Heart right ventricle (tissue), 16 donors: ENCODE data around the gene PSMA2. TPM values are rescaled to one million over a fixed set of nuclear protein-coding genes. Genes with fewer than 3 reads are reported as not detected.
"Not testable (repeated sequence)": the region's sequence is repeated elsewhere in the genome, so short reads cannot be mapped to it uniquely, and the experiment has no call there.

Source experiments
- ATAC-seq, 8 donors: fragments of 200-7000 bp; cut with Tn5 transposase; one replicate each; pipeline ENCODE4 v1.9.1; 2020; ENCODE audit warnings: mild to moderate bottlenecking in 8 of 8, moderate library complexity in 8 of 8, moderate number of reproducible peaks in 1 of 8
- DNase-seq, 2 donors: peaks; one replicate each; pipeline ENCODE4 v3.0.0-alpha.2; 2020
- H3K27ac ChIP-seq, 10 donors: fragments of 200-600 bp; sonication (generic) in 2 of 10; one replicate each; pipeline versions ENCODE4 v1.5.0 to v1.8.0; 2020 to 2022; ENCODE audit warnings: mild to moderate bottlenecking in 3 of 10
- H3K27me3 ChIP-seq, 7 donors: fragments of 200-600 bp; one replicate each; pipeline ENCODE4 v1.8.0; 2021 to 2022; ENCODE audit warnings: mild to moderate bottlenecking in 2 of 7
- H3K36me3 ChIP-seq, 9 donors: fragments of 200-600 bp; sonication (generic) in 1 of 9; one replicate each; pipeline versions ENCODE4 v1.5.0 to v1.8.0; 2020 to 2022; ENCODE audit warnings: mild to moderate bottlenecking in 2 of 9
- H3K4me1 ChIP-seq, 9 donors: fragments of 200-600 bp; sonication (generic) in 1 of 9; one replicate each; pipeline versions ENCODE4 v1.5.0 to v1.8.0; 2020 to 2022; ENCODE audit warnings: mild to moderate bottlenecking in 4 of 9
- H3K4me3 ChIP-seq, 10 donors: fragments of 200-600 bp; sonication (generic) in 2 of 10; one replicate each; pipeline versions ENCODE4 v1.5.0 to v1.8.0; 2020 to 2022; ENCODE audit warnings: mild to moderate bottlenecking in 7 of 10, moderate library complexity in 2 of 10
- H3K9me3 ChIP-seq, 11 donors: fragments of 200-600 bp in 10 of 11; sonication (generic) in 2 of 11; one replicate each; pipeline versions ENCODE4 v1.5.0 to v1.8.0; 2013 to 2022; ENCODE audit warnings: mild to moderate bottlenecking in 2 of 11, control low read depth in 1 of 11, moderate library complexity in 1 of 11
- CTCF ChIP-seq, 9 donors: fragments of 200-600 bp; sonication (generic) in 2 of 9; IDR thresholded peaks; one replicate each; pipeline versions ENCODE4 v1.5.0 to v1.8.0; 2021 to 2022; ENCODE audit warnings: antibody characterized with exemption in 9 of 9, mild to moderate bottlenecking in 5 of 9, moderate library complexity in 1 of 9
- WGBS, 2 donors: extraction: QIAGEN DNeasy Blood & Tissue Kit; methylation state at CpG; one replicate each; pipeline ENCODE4 v1.1.7; 2013; ENCODE audit warnings: inconsistent platforms in 1 of 2; 5-methylcytosine and 5-hydroxymethylcytosine counted together
- intact Hi-C, 10 donors: fragments of 100-400 bp; cut with DNase I; formaldehyde crosslinking; loops; one replicate each; pipeline versions ENCODE4 v1.11.1 to v1.14.2; 2022
- polyA plus RNA-seq, 2 donors: library from polyadenylated mRNA; stranded (reverse); fragments of 200-250 nt; gene quantifications; one replicate each; pipeline ENCODE4 v1.2.3, GENCODE V29; 2013
- total RNA-seq, 10 donors: library from RNA; stranded (reverse); fragmentation: NEBNext Ultra II Directional in 3 of 10; extraction: Animal tissue kit (Norgen Biotek cat#: 25700) in 3 of 10; gene quantifications; one replicate each; pipeline versions ENCODE4 v1.2.1 to v1.2.4, GENCODE V29; 2021 to 2023
- donor health status: Arrhythmogenic right ventricular cardiomyopathy.
- donor health status: ischemic (EF 13 %, LVEDD 7.1; RV severe dilation, severe dysfunction).
- donor health status: healthy with polysubstance abuse.
- donor health status: DM: no; HTN: yes; CAD: no.
- donor health status: DM: no; HTN: no; CAD: no.
- donor health status: ischemic (EF 25% LVEDD 6.9; RV normal size, moderate dysfunction).
- donor health status: ischemic (EF 25% LVEDD 5.7; RV mildly dilated, moderate dysfunction).
- donor health status: healthy.
- donor health status: DM: yes; HTN: yes; CAD: no.
- donor health status: Ischemic cardiomyopathy.
- donor health status: ischemic (EF 35%, LVEDD 5.7; RV mildly dilated, moderate dysfunction).
- donor health status: nonischemic (EF 11% LVEDD 7.7; RV severe dilation, severe dysfunction).
- donor health status: DM: yes; HTN: yes; CAD: no.
- donor health status: PGD.
- donor health status: ischemic (EF 29% LVEDD 5.4; RV normal size, mild dysfunction).
- donor health status: nonischemic (EF 23%, LVEDD 6.1; RV moderate dilation, normal function).

Gene PSMA2
- total and polyA plus RNA-seq, 12 donors: 32.4 to 154 (median 77.1) TPM

- Histone ChIP-seq H3K27me3 (no peaks in the 10 kb centered on the region), H3K4me3 (peak overlapping the region in 1 of 10 donors; percentile 75), H3K36me3 (no peaks in the 10 kb centered on the region), H3K9me3 (no peaks in the 10 kb centered on the region), H3K4me1 (peaks cover 0 to 21% (median 6%) of the 10 kb centered on the region in 9 donors), H3K27ac (no peak overlapping the region)
- DNase-seq (no peak), ATAC-seq (no peak)
- no peak for TF ChIP-seq CTCF (IDR thresholded peaks at IDR 0.05)
- intact Hi-C loops: no loop called here
Measured at GRCh38 chr7:42886893-42887505, 45.0 kb downstream of the PSMA2 start.

GRCh38 chr7:42886129-42886528 lies 45.8 kb downstream of the PSMA2 start:
- Histone ChIP-seq H3K27ac (no peak overlapping the region), H3K36me3 (no peaks in the 10 kb centered on the region), H3K27me3 (no peaks in the 10 kb centered on the region), H3K4me1 (peaks cover 0 to 21% (median 6%) of the 10 kb centered on the region in 9 donors), H3K4me3 (no peak overlapping the region), H3K9me3 (no peaks in the 10 kb centered on the region)
- no peak for DNase-seq
- TF ChIP-seq CTCF (IDR thresholded peaks at IDR 0.05): peak in 4 of 9 donors; percentile 16 to 39 (median 32)
- no peak for ATAC-seq
- intact Hi-C loops: no loop called here
- WGBS, 2 donors: 87 to 89% methylated on average over 2 of the region's 2 CpGs

GRCh38 chr7:42885183-42885582 lies 46.8 kb downstream of the PSMA2 start:
- H3K9me3 ChIP-seq, H3K27ac ChIP-seq, DNase-seq, H3K27me3 ChIP-seq, intact Hi-C loops, ATAC-seq, H3K36me3 ChIP-seq, H3K4me3 ChIP-seq: not testable (repeated sequence)
- WGBS, 2 donors: 93 to 94% methylated on average over 8 of the region's 8 CpGs
- peaks cover 0 to 21% (median 6%) of the 10 kb centered on the region in 9 donors for H3K4me1 ChIP-seq

- ATAC-seq (peak in 5 of 8 donors; percentile 33 to 69 (median 64)), DNase-seq (peak; percentile 18 to 37)
- WGBS, 2 donors: 73 to 87% methylated on average over 6 of the region's 6 CpGs
- no peak for TF ChIP-seq CTCF (IDR thresholded peaks at IDR 0.05)
- H3K27ac ChIP-seq: no peak overlapping the region
- H3K36me3 ChIP-seq: no peaks in the 10 kb centered on the region
- no peak overlapping the region for H3K4me3 ChIP-seq
- no peaks in the 10 kb centered on the region for H3K9me3 ChIP-seq
- peaks cover 0 to 13% (median 3%) of the 10 kb centered on the region in 9 donors for H3K4me1 ChIP-seq
- H3K27me3 ChIP-seq: no peaks in the 10 kb centered on the region
- intact Hi-C loops: no loop called here
Measured at GRCh38 chr7:42883950-42884349, 48.0 kb downstream of the PSMA2 start.

GRCh38 chr7:42880392-42880791 lies 51.6 kb downstream of the PSMA2 start:
- no peaks in the 10 kb centered on the region for H3K9me3 ChIP-seq
- intact Hi-C loops: no loop called here
- TF ChIP-seq CTCF (IDR thresholded peaks at IDR 0.05): no peak
- DNase-seq (no peak), ATAC-seq (no peak)
- 89 to 91% methylated on average over 2 of the region's 2 CpGs for WGBS, 2 donors
- H3K4me1 ChIP-seq: peaks cover 0 to 7% (median 0%) of the 10 kb centered on the region in 9 donors
- no peak overlapping the region for H3K27ac ChIP-seq
- no peaks in the 10 kb centered on the region for H3K36me3 ChIP-seq
- peaks cover 0 to 8% (median 0%) of the 10 kb centered on the region in 7 donors for H3K27me3 ChIP-seq
- no peak overlapping the region for H3K4me3 ChIP-seq
